ENCODE data around the gene FRZB. TPM values are rescaled to one million over a fixed set of nuclear protein-coding genes. Genes with fewer than 3 reads are reported as not detected.

FRZB gene
- polyA plus RNA-seq, 3 donors from 2014 or later, result not detected

DNA sequence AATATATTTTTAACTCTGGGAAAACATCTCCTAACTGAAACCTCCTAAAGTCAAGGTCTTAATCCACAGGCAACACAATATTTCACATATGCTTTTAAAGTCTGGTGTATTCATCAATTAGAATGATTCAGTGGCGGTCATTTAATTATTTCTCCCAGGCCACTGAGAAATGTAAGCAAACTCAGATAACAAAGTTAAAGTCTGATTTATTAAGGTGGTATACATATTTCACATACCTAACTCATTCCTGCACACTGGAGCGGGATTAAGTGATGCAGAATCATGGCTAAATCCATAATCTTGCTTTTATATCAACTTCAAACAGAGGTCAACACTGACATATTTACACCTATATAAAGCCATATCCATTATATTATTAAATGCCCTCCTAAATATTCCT lies 43.7 kb downstream of the FRZB start:
- H3K4me3 Mint-ChIP-seq, result no peak overlapping the region
- H3K27ac Mint-ChIP-seq, result no peak overlapping the region
- DNase-seq, result no peak
- H3K9me3 Mint-ChIP-seq, result no peaks in the 10 kb centered on the region
- no peaks in the 10 kb centered on the region for H3K4me1 Mint-ChIP-seq
- no peaks in the 10 kb centered on the region for H3K36me3 Mint-ChIP-seq
- peaks cover 0 to 7% (median 5%) of the 10 kb centered on the region in 3 donors for H3K27me3 Mint-ChIP-seq (ENCODE audit: low read depth in 3 of 3)

DNA sequence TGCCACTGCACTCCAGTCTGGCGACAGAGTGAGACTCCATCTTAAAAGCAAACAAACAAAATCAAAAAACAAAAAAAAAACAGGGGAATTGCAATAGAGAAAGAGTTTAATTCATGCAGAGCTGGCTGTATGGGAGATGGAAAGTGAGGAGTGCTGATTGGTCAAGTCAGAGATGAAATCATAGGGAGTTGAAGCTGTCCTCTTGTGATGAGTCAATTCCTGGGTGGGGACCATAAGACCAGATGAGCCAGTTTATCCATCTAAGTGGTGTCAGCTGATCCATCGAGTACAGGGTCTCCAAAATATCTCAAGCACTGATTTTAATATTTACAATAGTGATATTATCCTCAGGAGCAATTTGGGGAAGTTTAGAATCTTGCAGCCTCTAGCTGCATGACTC lies 45.3 kb downstream of the FRZB start:
- H3K27ac Mint-ChIP-seq, result no peak overlapping the region
- H3K36me3 Mint-ChIP-seq, result no peaks in the 10 kb centered on the region
- no peaks in the 10 kb centered on the region for H3K4me1 Mint-ChIP-seq
- H3K9me3 Mint-ChIP-seq, result no peaks in the 10 kb centered on the region
- DNase-seq, result no peak
- H3K4me3 Mint-ChIP-seq, result no peak overlapping the region
- peaks cover 0 to 7% (median 5%) of the 10 kb centered on the region in 3 donors for H3K27me3 Mint-ChIP-seq (ENCODE audit: low read depth in 3 of 3)

GRCh38 chr2:182819412-182819811 lies 47.0 kb downstream of the FRZB start:
- peaks cover 0 to 7% (median 5%) of the 10 kb centered on the region in 3 donors for H3K27me3 Mint-ChIP-seq (ENCODE audit: low read depth in 3 of 3)
- no peak overlapping the region for H3K27ac Mint-ChIP-seq

DNA sequence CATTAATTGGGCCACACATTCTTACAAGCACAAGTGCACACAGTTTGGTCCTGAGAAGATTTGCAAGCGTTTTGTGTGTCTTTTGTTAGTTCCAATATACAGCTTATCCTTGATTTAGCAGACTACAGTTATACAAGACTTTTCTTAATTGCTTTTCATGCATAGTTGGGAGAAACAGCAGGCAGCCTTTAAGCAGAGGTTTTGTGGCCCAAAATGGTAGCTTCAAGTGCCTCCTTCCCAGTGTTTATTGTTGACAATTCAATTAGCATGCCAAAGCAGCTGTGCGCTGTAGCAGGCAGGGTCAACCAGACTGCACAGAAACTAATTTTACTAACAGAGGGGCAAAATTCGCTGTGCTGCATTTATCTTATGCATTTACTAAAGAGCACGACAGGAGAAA lies 47.5 kb downstream of the FRZB start:
- Mint-ChIP-seq H3K4me1 (no peaks in the 10 kb centered on the region), H3K9me3 (no peaks in the 10 kb centered on the region), H3K27ac (no peak overlapping the region), H3K27me3 (ENCODE audit: low read depth in 3 of 3) (peaks cover 0 to 7% (median 5%) of the 10 kb centered on the region in 3 donors), H3K36me3 (no peaks in the 10 kb centered on the region), H3K4me3 (no peak overlapping the region)
- DNase-seq, result no peak

More at GRCh38 chr2:182819412-182819811, 47.0 kb downstream of the FRZB start:
- H3K9me3 Mint-ChIP-seq, result no peaks in the 10 kb centered on the region
- no peaks in the 10 kb centered on the region for H3K36me3 Mint-ChIP-seq
- no peak for DNase-seq
- no peaks in the 10 kb centered on the region for H3K4me1 Mint-ChIP-seq
- H3K4me3 Mint-ChIP-seq, result no peak overlapping the region

DNA sequence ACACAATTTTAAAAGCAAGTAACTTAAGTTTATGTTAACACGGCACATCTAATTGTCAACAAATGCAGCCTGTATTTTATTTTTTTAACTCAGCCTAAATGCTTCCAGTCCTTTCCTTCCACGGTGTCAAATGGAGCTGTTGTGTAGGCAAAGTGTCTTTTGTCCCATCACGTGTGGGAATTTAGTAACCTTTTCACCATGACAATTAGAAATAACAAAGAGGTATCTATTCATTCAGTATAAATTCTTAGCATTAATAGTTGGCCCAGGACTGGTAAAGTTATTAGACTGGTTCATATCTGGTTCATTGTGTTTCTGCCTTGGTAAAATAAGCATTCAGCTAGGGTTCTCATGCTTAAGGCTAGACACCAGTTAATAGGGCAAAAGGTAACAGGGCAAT lies 47.9 kb downstream of the FRZB start:
- Mint-ChIP-seq H3K27me3 (ENCODE audit: low read depth in 3 of 3) (peaks cover 0 to 7% (median 4%) of the 10 kb centered on the region in 3 donors), H3K4me1 (no peaks in the 10 kb centered on the region), H3K36me3 (no peaks in the 10 kb centered on the region), H3K9me3 (no peaks in the 10 kb centered on the region), H3K4me3 (no peak overlapping the region), H3K27ac (no peak overlapping the region)
- no peak for DNase-seq

- Mint-ChIP-seq H3K9me3 (no peaks in the 10 kb centered on the region), H3K27ac (no peak overlapping the region), H3K36me3 (no peaks in the 10 kb centered on the region), H3K27me3 (ENCODE audit: low read depth in 3 of 3) (peaks cover 0 to 5% (median 4%) of the 10 kb centered on the region in 3 donors), H3K4me1 (no peaks in the 10 kb centered on the region), H3K4me3 (no peak overlapping the region)
- DNase-seq, result no peak
Observed at GRCh38 chr2:182817558-182817957, 48.9 kb downstream of the FRZB start.

GRCh38 chr2:182816866-182817265 lies 49.6 kb downstream of the FRZB start:
- DNase-seq, result no peak
- Mint-ChIP-seq H3K36me3 (no peaks in the 10 kb centered on the region), H3K4me1 (no peaks in the 10 kb centered on the region), H3K4me3 (no peak overlapping the region), H3K27ac (no peak overlapping the region), H3K9me3 (no peaks in the 10 kb centered on the region), H3K27me3 (ENCODE audit: low read depth in 3 of 3) (peaks cover 0 to 7% (median 6%) of the 10 kb centered on the region in 3 donors)

- H3K4me3 Mint-ChIP-seq, result no peak overlapping the region
- no peaks in the 10 kb centered on the region for H3K4me1 Mint-ChIP-seq
- H3K27me3 Mint-ChIP-seq (ENCODE audit: low read depth in 3 of 3), result peaks cover 0 to 6% (median 3%) of the 10 kb centered on the region in 3 donors
- no peaks in the 10 kb centered on the region for H3K36me3 Mint-ChIP-seq
- peaks cover 0 to 3% (median 0%) of the 10 kb centered on the region in 6 donors for H3K9me3 Mint-ChIP-seq
- no peak for DNase-seq
- H3K27ac Mint-ChIP-seq, result no peak overlapping the region
Observed at GRCh38 chr2:182814804-182815203, 51.6 kb downstream of the FRZB start.

DNA sequence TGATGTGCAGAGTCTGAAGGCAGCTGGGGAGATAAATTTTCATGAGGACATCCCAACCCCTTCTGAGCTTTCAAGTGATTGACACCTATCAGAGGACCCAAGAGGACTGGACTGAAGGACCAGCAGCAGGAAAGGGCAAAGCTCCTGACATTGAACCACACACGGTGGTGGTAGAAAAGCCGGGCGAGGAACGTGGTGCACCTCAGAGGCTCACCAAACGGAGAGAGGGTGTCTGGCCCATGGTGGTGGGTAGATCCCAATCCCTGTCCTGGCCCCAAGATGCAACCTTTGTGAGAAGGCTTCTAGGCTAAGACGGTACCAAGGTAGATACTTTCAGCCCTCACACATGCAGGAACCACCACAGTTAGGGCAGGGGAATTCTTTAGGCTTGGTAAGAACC lies 52.1 kb downstream of the FRZB start:
- Mint-ChIP-seq H3K27ac (no peak overlapping the region), H3K4me3 (no peak overlapping the region), H3K27me3 (ENCODE audit: low read depth in 3 of 3) (peaks cover 0 to 6% (median 3%) of the 10 kb centered on the region in 3 donors), H3K9me3 (peaks cover 0 to 3% (median 0%) of the 10 kb centered on the region in 6 donors), H3K36me3 (no peaks in the 10 kb centered on the region), H3K4me1 (no peaks in the 10 kb centered on the region)
- DNase-seq, result no peak

DNA sequence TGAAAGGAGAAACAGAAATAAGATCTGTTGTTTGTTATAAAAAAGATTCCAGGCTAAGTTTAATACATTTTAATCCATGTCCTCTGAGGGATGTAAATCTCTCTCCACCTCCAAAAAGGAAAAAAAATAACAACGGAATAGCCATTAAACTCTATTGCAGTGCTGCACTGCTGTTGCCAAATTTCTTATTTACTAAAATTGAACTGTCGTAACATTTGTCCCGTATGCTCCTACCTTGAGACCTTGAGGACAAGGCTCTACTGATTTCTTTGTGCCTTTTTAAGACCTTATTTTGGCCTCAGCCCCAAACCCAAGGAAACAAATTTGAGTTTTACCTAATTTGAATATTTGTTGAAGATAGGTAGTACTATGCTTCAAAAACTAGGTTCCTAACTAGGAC lies 56.4 kb downstream of the FRZB start:
- Mint-ChIP-seq H3K36me3 (no peaks in the 10 kb centered on the region), H3K4me3 (no peak overlapping the region), H3K9me3 (peaks cover 0 to 3% (median 0%) of the 10 kb centered on the region in 6 donors), H3K4me1 (no peaks in the 10 kb centered on the region), H3K27me3 (ENCODE audit: low read depth in 3 of 3) (peaks cover 0 to 6% (median 4%) of the 10 kb centered on the region in 3 donors), H3K27ac (no peak overlapping the region)
- DNase-seq, result no peak

- Mint-ChIP-seq H3K36me3 (no peaks in the 10 kb centered on the region), H3K27me3 (ENCODE audit: low read depth in 3 of 3) (peaks cover 0 to 8% (median 3%) of the 10 kb centered on the region in 3 donors), H3K4me1 (no peaks in the 10 kb centered on the region), H3K9me3 (peaks cover 0 to 3% (median 0%) of the 10 kb centered on the region in 6 donors), H3K4me3 (no peak overlapping the region), H3K27ac (no peak overlapping the region)
- DNase-seq, result no peak
Observed at GRCh38 chr2:182807319-182807718, 59.1 kb downstream of the FRZB start.

DNA sequence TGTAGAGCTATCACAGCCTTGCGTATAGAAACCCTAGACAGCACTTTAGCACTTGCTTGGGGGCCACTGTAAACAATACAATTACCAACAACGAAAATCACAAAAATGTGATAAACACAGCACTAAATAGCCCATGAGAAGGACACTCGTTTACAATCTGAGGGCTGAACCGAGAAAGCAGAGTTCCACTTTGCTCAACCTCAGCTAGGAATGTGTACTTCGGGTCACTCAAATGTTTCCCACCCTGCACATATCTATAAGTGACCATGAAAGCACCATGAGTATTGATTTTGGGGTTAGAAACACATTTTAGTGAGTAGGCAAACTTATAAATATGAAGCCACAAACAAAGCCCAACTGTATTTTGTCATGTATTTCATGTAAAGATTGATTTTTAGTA lies 62.3 kb downstream of the FRZB start:
- H3K9me3 Mint-ChIP-seq, result peaks cover 0 to 2% (median 0%) of the 10 kb centered on the region in 6 donors
- H3K27me3 Mint-ChIP-seq (ENCODE audit: low read depth in 3 of 3), result peaks cover 0 to 5% (median 0%) of the 10 kb centered on the region in 3 donors
- DNase-seq, result no peak
- H3K36me3 Mint-ChIP-seq, result no peaks in the 10 kb centered on the region
- H3K4me1 Mint-ChIP-seq, result no peaks in the 10 kb centered on the region
- H3K27ac Mint-ChIP-seq, result no peak overlapping the region
- H3K4me3 Mint-ChIP-seq, result no peak overlapping the region

DNA sequence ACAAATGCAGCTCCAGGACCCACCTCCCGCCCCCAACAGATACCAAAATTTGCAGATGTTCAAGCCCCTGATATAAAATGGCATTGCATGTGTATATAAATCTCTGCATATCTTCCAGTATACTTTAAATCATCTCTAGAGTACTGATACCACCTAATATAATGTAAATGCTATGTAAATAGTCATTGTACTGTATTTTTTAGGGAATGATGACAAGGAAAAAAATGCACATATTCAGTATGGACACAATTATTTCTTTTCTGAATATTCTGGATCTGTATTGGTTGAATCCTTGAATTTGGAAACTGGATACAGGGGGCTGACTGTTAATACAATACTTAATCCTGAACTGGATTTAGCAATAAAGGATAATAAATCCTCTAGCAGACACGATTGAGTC lies 67.7 kb downstream of the FRZB start:
- Mint-ChIP-seq H3K27ac (no peak overlapping the region), H3K36me3 (no peaks in the 10 kb centered on the region), H3K9me3 (peaks cover 0 to 3% (median 0%) of the 10 kb centered on the region in 6 donors), H3K4me3 (no peak overlapping the region), H3K27me3 (ENCODE audit: low read depth in 3 of 3) (peaks cover 0 to 6% (median 4%) of the 10 kb centered on the region in 3 donors), H3K4me1 (no peaks in the 10 kb centered on the region)
- no peak for DNase-seq

- DNase-seq, result no peak
Observed at GRCh38 chr2:182792441-182792840, 74.0 kb downstream of the FRZB start.

GRCh38 chr2:182784777-182785176 lies 81.7 kb downstream of the FRZB start:
- peaks cover 0 to 4% (median 0%) of the 10 kb centered on the region in 3 donors for H3K27me3 Mint-ChIP-seq (ENCODE audit: low read depth in 3 of 3)
- H3K9me3 Mint-ChIP-seq, result no peaks in the 10 kb centered on the region
- H3K4me3 Mint-ChIP-seq, result no peak overlapping the region
- DNase-seq, result no peak
- no peak overlapping the region for H3K27ac Mint-ChIP-seq
- peaks cover 19 to 24% (median 22%) of the 10 kb centered on the region in 3 donors for H3K36me3 Mint-ChIP-seq
- no peaks in the 10 kb centered on the region for H3K4me1 Mint-ChIP-seq

More at GRCh38 chr2:182792441-182792840, 74.0 kb downstream of the FRZB start:
- H3K4me1 Mint-ChIP-seq, result no peaks in the 10 kb centered on the region
- no peak overlapping the region for H3K27ac Mint-ChIP-seq
- peaks cover 0 to 3% (median 0%) of the 10 kb centered on the region in 6 donors for H3K9me3 Mint-ChIP-seq
- H3K27me3 Mint-ChIP-seq (ENCODE audit: low read depth in 3 of 3), result peaks cover 0 to 11% (median 2%) of the 10 kb centered on the region in 3 donors
- peaks cover 0 to 4% (median 0%) of the 10 kb centered on the region in 3 donors for H3K36me3 Mint-ChIP-seq
- no peak overlapping the region for H3K4me3 Mint-ChIP-seq

All from immature natural killer cell (primary cell).